Tibial artery (tissue), 4 donors: Measurements from ENCODE around the gene BCAP29.

Source experiments
- DNase-seq, 2 donors: peaks; one replicate each; pipeline ENCODE4 v3.0.0-alpha.2; 2019
- H3K27ac ChIP-seq, 2 donors: fragments of 200-600 bp; sonication (generic) in 1 of 2; 1 replicate in 1 of 2; 2 replicates in 1 of 2; pipeline ENCODE4 v1.5.1; 2018 to 2019; ENCODE audit warnings: mild to moderate bottlenecking in 1 of 2
- H3K27me3 ChIP-seq, 2 donors: fragments of 200-600 bp; sonication (generic) in 1 of 2; one replicate each; pipeline versions ENCODE4 v1.5.1 to v1.6.0; 2016 to 2019
- H3K36me3 ChIP-seq, 3 donors: fragments of 200-600 bp; sonication (generic) in 2 of 3; one replicate each; pipeline ENCODE4 v1.5.1; 2016 to 2019; ENCODE audit warnings: mild to moderate bottlenecking in 2 of 3
- H3K4me1 ChIP-seq, 4 donors: fragments of 200-600 bp; sonication (generic) in 2 of 4; 1 replicate in 3 of 4; 2 replicates in 1 of 4; pipeline ENCODE4 v1.5.1; 2016 to 2019
- H3K4me3 ChIP-seq, 2 donors: fragments of 200-600 bp; sonication (generic) in 1 of 2; 1 replicate in 1 of 2; 2 replicates in 1 of 2; pipeline ENCODE4 v1.5.1; 2018 to 2019; ENCODE audit warnings: mild to moderate bottlenecking in 2 of 2
- H3K9me3 ChIP-seq, 3 donors: fragments of 200-600 bp; sonication (generic) in 1 of 3; one replicate each; pipeline ENCODE4 v1.5.1; 2016 to 2019
- CTCF ChIP-seq, 2 experiments: fragments of 200-600 bp in 1 of 2; fragments of 450-650 bp in 1 of 2; IDR thresholded peaks; one replicate each; pipeline ENCODE4 v1.5.1; 2017 to 2019; ENCODE audit warnings: antibody characterized with exemption in 2 of 2, mild to moderate bottlenecking in 1 of 2, moderate library complexity in 1 of 2
- intact Hi-C: fragments of 100-400 bp; cut with DNase I; formaldehyde crosslinking; loops from one replicate; pipeline ENCODE4 v1.15.0; 2023; ENCODE audit warnings: low total_unique reads

BCAP29 gene

DNA sequence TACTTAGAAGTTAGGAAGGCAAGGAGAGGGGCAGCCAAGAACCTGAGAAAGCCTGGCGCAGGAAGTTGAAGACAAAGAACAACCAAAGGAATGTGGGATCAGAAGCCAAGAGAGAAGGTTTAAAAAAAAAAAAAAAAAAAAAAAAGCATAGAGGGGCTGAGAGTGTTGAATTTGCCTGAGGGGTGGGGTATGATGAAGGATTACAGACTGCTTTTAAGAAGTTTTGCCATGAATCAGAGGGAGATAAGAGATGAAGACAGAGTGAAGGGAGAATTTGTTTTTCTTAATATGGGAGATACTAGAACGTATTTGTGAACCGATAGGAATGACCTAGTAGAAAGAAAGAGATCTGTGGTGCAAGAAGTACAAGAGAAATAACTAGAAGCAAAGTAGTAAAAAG lies 87.3 kb downstream of the BCAP29 start:
- peaks cover 0 to under 1% of the 10 kb centered on the region in 2 donors for H3K27me3 ChIP-seq
- no peaks in the 10 kb centered on the region for H3K36me3 ChIP-seq
- H3K9me3 ChIP-seq = no peaks in the 10 kb centered on the region
- no peak for DNase-seq
- no peak for TF ChIP-seq CTCF (IDR thresholded peaks at IDR 0.05)
- intact Hi-C loops = no loop called here
- no peak overlapping the region for H3K27ac ChIP-seq
- no peaks in the 10 kb centered on the region for H3K4me1 ChIP-seq
- H3K4me3 ChIP-seq = no peak overlapping the region

DNA sequence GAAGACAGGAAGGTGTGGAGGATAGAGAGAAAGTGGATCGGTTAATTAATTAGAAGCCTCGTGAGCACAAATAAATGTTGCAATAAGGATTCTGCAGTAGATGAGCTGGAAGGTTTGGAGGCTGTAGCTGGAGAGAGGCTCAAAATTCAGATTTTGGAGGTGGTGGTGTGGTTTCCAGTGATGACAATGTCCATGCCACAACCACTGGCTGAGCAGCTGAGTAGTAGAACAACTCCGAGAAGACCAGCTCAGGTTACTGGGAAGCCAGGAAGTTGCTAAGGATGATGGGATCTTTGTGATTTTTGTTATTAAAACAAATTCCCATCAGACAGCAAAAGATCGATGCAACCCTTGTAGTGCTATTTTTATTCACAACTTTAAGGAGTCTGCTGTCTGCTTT lies 88.2 kb downstream of the BCAP29 start:
- intact Hi-C loops = no loop called here
- no peak for TF ChIP-seq CTCF (IDR thresholded peaks at IDR 0.05)
- Histone ChIP-seq H3K4me3 (no peak overlapping the region), H3K4me1 (no peaks in the 10 kb centered on the region), H3K9me3 (no peaks in the 10 kb centered on the region), H3K36me3 (no peaks in the 10 kb centered on the region), H3K27me3 (no peaks in the 10 kb centered on the region), H3K27ac (no peak overlapping the region)
- no peak for DNase-seq
